Vagina (tissue), 2 donors: Measurements from ENCODE around the gene WWC2.

Experiments used
- POLR2A ChIP-seq, 2 donors: fragments of 450-650 bp; IDR thresholded peaks; one replicate each; pipeline ENCODE4 v1.6.1; 2017; ENCODE audit warnings: antibody characterized with exemption in 2 of 2, mild to moderate bottlenecking in 2 of 2, moderate library complexity in 2 of 2
- POLR2AphosphoS5 ChIP-seq, 2 donors: sonication (generic); formaldehyde crosslinking; IDR thresholded peaks; one replicate each; pipeline ENCODE4 v1.9.0; 2017; ENCODE audit warnings: antibody characterized with exemption in 2 of 2, mild to moderate bottlenecking in 2 of 2, low read depth in 1 of 2; ENCODE audit not compliant: insufficient read depth in 1 of 2

- no peak for TF ChIP-seq POLR2A (IDR thresholded peaks at IDR 0.05)
- no peak for TF ChIP-seq POLR2AphosphoS5 (IDR thresholded peaks at IDR 0.05; ENCODE audit: insufficient read depth in 1 of 2, low read depth in 1 of 2)
Observed at GRCh38 chr4:183181081-183181480, 82.0 kb downstream of the WWC2 start.
